K562 (cell line): ENCODE results near the gene ACTBL2.

ENCODE experiments used
- ELF4 ChIP-seq: fragments of 450-650 bp; formaldehyde crosslinking; IDR thresholded peaks from 2 replicates; pipeline ENCODE4 v1.4.0; 2022; ENCODE audit warnings: missing genetic modification characterization
- ETV6 ChIP-seq, 3 experiments: fragments of 150-350 bp in 1 of 3; sonication (generic) in 1 of 3; formaldehyde crosslinking in 1 of 3; IDR thresholded peaks; 2 replicates each; pipeline versions ENCODE4 v1.6.1 to v1.8.0; 2014 to 2022; ENCODE audit warnings: borderline replicate concordance in 2 of 3, low read depth in 2 of 3, antibody characterized with exemption in 1 of 3, low read length in 1 of 3, mild to moderate bottlenecking in 1 of 3, missing genetic modification reagents in 1 of 3
- MXI1 ChIP-seq: IDR thresholded peaks from 2 replicates; pipeline ENCODE4 v1.6.1; 2011; ENCODE audit warnings: low read depth, mild to moderate bottlenecking, improper control_type of control experiment, low read length
- POU5F1 ChIP-seq: fragments of 150-350 bp; IDR thresholded peaks from 2 replicates; pipeline ENCODE4 v1.6.1; 2014; ENCODE audit warnings: borderline replicate concordance, low read length, low read depth, mild to moderate bottlenecking; ENCODE audit not compliant: partially characterized antibody
- ZNF134 ChIP-seq: fragments of 250-450 bp; sonication (Bioruptor Pico); conservative IDR thresholded peaks from 2 replicates; pipeline ENCODE4 v1.4.0; 2020
- ZNF766 ChIP-seq: fragments of 200-800 bp; sonication (Bioruptor generic); conservative IDR thresholded peaks from 2 replicates; pipeline ENCODE4 v1.6.1; 2016; ENCODE audit warnings: missing genetic modification characterization, missing compliant biosample characterization
- TF ChIP-seq, protein P1 (sequence below), 3 experiments: IDR thresholded peaks in 2 of 3; conservative IDR thresholded peaks in 1 of 3; 2 replicates each; pipeline ENCODE4 v1.5.1; 2011 to 2012; ENCODE audit warnings: low read length in 3 of 3, mild to moderate bottlenecking in 3 of 3, control low read depth in 2 of 3, improper control_type of control experiment in 1 of 3, inconsistent platforms in 1 of 3, low read depth in 1 of 3, mixed read lengths in 1 of 3, moderate library complexity in 1 of 3; ENCODE audit not compliant: insufficient read depth in 2 of 3
- TF ChIP-seq, protein P2 (sequence below): sonication (generic); formaldehyde crosslinking; IDR thresholded peaks from 2 replicates; pipeline ENCODE4 v1.8.1; 2023; ENCODE audit warnings: mild to moderate bottlenecking, missing genetic modification reagents, moderate library complexity
- TF ChIP-seq, protein P3 (sequence below): fragments of 200-600 bp; sonication (generic); IDR thresholded peaks from one replicate; pipeline ENCODE4 v1.6.1; 2012; ENCODE audit warnings: mild to moderate bottlenecking, low read depth, low read length, inconsistent platforms

DNA sequence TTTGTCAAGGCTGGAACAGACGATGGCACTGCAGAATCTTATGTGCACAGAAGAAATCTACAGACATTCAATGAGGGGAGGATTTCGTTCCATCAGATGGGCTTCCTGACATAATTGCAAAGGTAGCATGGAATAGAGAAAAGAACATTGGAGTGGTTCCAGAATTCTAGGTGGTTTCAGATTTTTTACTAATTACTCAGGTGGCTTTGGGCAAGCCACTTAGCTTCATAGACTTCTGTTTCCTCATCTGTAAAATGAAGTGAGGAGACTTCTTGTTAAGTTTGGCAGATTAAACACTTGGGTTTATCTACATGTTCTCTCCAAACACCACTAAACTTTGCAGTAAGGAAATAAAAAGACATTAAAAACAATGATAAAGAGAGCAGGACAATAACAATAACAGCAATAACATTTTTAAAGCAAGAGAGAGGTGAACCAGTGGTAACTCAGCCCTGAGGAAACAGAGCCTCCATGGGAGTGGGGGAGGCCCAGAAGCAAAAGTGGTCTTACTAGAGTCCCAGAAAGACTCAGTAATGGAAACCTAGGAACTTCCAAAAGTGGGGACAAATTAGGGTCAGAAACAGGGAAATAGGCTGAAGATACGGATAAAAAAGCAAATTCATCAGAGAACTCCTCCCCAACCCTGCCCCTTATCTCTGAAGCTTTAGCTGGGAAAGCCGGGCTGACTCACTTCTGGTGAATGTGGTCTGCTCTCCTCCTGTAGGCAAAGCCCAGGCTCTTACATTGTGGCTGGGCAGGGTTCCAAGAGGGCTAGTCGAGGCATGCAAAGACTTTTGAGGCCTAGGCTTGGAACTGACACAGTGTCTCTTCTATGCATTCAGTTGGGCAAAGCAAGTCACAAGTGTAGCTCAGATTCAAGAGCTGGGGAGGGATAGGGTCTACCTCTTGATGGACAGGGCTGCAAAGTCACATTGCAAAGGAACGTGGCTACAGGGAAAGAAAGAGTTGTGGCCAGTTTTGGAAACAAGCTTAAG is 11.8 kb upstream of the ACTBL2 start:
- TF ChIP-seq POU5F1 (no peak), ETV6 (IDR thresholded peaks at IDR 0.05; ENCODE audit: borderline replicate concordance in 1 of 2, low read depth in 2 of 2, low read length in 1 of 2) (no peak), ETV6 (CRISPR knock-in tag; IDR thresholded peaks at IDR 0.05; ENCODE audit: borderline replicate concordance) (no peak), MXI1 (no peak), ZNF134 (CRISPR knock-in tag) (no peak), ELF4 (CRISPR knock-in tag) (no peak), ZNF766 (CRISPR knock-in tag) (no peak)
- TF ChIP-seq, protein P1, sequence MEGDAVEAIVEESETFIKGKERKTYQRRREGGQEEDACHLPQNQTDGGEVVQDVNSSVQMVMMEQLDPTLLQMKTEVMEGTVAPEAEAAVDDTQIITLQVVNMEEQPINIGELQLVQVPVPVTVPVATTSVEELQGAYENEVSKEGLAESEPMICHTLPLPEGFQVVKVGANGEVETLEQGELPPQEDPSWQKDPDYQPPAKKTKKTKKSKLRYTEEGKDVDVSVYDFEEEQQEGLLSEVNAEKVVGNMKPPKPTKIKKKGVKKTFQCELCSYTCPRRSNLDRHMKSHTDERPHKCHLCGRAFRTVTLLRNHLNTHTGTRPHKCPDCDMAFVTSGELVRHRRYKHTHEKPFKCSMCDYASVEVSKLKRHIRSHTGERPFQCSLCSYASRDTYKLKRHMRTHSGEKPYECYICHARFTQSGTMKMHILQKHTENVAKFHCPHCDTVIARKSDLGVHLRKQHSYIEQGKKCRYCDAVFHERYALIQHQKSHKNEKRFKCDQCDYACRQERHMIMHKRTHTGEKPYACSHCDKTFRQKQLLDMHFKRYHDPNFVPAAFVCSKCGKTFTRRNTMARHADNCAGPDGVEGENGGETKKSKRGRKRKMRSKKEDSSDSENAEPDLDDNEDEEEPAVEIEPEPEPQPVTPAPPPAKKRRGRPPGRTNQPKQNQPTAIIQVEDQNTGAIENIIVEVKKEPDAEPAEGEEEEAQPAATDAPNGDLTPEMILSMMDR (IDR thresholded peaks at IDR 0.05 in 2 of 3, conservative IDR thresholded peaks at IDR 0.05 in 1 of 3; ENCODE audit: insufficient read depth in 2 of 3, low read depth in 1 of 3, low read length in 3 of 3): no peak
- TF ChIP-seq, protein P2, sequence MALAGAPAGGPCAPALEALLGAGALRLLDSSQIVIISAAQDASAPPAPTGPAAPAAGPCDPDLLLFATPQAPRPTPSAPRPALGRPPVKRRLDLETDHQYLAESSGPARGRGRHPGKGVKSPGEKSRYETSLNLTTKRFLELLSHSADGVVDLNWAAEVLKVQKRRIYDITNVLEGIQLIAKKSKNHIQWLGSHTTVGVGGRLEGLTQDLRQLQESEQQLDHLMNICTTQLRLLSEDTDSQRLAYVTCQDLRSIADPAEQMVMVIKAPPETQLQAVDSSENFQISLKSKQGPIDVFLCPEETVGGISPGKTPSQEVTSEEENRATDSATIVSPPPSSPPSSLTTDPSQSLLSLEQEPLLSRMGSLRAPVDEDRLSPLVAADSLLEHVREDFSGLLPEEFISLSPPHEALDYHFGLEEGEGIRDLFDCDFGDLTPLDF: no peak
- TF ChIP-seq, protein P3, sequence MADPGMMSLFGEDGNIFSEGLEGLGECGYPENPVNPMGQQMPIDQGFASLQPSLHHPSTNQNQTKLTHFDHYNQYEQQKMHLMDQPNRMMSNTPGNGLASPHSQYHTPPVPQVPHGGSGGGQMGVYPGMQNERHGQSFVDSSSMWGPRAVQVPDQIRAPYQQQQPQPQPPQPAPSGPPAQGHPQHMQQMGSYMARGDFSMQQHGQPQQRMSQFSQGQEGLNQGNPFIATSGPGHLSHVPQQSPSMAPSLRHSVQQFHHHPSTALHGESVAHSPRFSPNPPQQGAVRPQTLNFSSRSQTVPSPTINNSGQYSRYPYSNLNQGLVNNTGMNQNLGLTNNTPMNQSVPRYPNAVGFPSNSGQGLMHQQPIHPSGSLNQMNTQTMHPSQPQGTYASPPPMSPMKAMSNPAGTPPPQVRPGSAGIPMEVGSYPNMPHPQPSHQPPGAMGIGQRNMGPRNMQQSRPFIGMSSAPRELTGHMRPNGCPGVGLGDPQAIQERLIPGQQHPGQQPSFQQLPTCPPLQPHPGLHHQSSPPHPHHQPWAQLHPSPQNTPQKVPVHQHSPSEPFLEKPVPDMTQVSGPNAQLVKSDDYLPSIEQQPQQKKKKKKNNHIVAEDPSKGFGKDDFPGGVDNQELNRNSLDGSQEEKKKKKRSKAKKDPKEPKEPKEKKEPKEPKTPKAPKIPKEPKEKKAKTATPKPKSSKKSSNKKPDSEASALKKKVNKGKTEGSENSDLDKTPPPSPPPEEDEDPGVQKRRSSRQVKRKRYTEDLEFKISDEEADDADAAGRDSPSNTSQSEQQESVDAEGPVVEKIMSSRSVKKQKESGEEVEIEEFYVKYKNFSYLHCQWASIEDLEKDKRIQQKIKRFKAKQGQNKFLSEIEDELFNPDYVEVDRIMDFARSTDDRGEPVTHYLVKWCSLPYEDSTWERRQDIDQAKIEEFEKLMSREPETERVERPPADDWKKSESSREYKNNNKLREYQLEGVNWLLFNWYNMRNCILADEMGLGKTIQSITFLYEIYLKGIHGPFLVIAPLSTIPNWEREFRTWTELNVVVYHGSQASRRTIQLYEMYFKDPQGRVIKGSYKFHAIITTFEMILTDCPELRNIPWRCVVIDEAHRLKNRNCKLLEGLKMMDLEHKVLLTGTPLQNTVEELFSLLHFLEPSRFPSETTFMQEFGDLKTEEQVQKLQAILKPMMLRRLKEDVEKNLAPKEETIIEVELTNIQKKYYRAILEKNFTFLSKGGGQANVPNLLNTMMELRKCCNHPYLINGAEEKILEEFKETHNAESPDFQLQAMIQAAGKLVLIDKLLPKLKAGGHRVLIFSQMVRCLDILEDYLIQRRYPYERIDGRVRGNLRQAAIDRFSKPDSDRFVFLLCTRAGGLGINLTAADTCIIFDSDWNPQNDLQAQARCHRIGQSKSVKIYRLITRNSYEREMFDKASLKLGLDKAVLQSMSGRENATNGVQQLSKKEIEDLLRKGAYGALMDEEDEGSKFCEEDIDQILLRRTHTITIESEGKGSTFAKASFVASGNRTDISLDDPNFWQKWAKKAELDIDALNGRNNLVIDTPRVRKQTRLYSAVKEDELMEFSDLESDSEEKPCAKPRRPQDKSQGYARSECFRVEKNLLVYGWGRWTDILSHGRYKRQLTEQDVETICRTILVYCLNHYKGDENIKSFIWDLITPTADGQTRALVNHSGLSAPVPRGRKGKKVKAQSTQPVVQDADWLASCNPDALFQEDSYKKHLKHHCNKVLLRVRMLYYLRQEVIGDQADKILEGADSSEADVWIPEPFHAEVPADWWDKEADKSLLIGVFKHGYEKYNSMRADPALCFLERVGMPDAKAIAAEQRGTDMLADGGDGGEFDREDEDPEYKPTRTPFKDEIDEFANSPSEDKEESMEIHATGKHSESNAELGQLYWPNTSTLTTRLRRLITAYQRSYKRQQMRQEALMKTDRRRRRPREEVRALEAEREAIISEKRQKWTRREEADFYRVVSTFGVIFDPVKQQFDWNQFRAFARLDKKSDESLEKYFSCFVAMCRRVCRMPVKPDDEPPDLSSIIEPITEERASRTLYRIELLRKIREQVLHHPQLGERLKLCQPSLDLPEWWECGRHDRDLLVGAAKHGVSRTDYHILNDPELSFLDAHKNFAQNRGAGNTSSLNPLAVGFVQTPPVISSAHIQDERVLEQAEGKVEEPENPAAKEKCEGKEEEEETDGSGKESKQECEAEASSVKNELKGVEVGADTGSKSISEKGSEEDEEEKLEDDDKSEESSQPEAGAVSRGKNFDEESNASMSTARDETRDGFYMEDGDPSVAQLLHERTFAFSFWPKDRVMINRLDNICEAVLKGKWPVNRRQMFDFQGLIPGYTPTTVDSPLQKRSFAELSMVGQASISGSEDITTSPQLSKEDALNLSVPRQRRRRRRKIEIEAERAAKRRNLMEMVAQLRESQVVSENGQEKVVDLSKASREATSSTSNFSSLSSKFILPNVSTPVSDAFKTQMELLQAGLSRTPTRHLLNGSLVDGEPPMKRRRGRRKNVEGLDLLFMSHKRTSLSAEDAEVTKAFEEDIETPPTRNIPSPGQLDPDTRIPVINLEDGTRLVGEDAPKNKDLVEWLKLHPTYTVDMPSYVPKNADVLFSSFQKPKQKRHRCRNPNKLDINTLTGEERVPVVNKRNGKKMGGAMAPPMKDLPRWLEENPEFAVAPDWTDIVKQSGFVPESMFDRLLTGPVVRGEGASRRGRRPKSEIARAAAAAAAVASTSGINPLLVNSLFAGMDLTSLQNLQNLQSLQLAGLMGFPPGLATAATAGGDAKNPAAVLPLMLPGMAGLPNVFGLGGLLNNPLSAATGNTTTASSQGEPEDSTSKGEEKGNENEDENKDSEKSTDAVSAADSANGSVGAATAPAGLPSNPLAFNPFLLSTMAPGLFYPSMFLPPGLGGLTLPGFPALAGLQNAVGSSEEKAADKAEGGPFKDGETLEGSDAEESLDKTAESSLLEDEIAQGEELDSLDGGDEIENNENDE: no peak
